ENCODE results near the gene RAB1A.

The RAB1A gene

DNA sequence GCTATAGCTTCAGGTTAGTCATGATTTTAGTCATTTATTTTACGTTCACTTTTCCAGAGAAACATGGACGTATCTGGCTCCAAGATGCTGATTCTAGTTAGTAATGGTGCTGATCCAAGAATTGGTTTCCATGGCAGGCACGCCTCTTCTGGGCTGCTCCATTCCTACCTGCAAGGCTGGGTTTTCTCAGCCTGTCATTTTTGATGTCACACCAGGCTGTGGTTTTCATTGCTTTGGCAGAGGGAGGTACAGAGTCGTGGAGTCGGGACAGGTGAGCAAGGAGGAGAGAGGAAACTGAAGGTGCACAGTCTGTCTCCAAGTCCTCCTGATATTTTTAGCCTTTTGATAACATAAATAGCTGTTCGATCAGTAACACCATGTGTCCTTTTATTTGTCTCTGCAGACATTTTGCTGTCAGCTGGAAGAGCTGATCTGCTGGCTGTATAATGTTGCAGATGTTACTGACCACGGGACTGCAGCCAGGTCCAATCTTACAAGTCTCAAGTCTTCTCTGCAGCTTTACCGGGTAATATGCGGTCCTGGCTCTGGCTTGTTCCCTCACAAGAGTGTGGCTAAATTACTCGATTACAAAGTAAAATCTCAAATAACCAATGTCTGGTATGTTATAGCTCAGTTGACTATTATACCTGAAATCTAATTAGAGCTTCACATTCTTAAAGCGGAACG, 55.9 kb downstream of the RAB1A start:
- Histone ChIP-seq H3K9me3 (ENCODE audit: control insufficient read depth, insufficient read depth, low read length) (no peaks in the 10 kb centered on the region), H3K4me3 (ENCODE audit: low read length) (no peak overlapping the region), H3K4me1 (ENCODE audit: control insufficient read depth, insufficient read depth, low read length) (peaks cover 8% of the 10 kb centered on the region), H3K27ac (ENCODE audit: low read length) (no peak overlapping the region), H3K27me3 (ENCODE audit: control insufficient read depth, insufficient read depth, low read length) (no peaks in the 10 kb centered on the region), H3K36me3 (ENCODE audit: control insufficient read depth, insufficient read depth, low read length) (peaks cover 32% of the 10 kb centered on the region; the same call in 1 of the 2 replicates)
- DNase-seq (ENCODE audit: low read depth, low spot score) = no peak
- no CpG with 5 or more reads among the region's 12 CpGs for WGBS (ENCODE audit: insufficient coverage, insufficient read length)

DNA sequence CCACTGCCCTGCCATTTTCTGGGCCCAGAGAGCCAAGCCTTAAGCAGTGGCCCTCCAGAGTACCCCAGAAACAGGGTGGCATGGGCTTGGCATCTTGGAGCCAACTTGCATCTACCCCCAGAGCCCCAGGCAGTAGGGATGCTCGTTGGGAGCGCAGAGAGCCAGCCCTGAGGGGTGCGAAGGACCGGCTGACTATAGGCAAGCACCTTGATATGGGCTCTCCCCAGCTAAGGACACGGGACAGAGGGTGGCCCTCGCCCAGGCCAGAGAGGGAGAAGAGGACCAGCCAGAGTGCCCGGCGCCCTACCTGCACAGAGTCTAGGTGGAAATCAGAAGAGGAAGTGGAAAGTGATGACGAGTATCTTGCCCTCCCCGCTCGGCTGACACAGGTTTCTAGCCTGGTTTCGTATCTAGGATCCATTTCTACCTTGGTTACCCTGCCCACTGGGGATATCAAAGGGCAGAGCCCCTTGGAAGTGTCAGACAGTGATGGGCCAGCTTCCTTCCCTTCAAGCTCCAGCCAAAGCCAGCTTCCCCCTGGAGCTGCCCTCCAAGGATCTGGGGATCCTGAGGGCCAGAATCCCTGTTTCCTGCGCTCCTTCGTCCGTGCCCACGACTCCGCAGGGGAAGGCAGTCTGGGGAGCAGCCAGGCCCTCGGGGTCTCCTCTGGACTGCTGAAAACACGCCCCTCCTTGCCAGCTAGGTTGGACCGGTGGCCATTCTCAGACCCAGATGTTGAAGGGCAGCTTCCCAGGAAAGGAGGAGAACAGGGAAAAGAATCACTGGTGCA, 57.5 kb downstream of the RAB1A start:
- Histone ChIP-seq H3K27me3 (ENCODE audit: control insufficient read depth, insufficient read depth, low read length) (no peaks in the 10 kb centered on the region), H3K27ac (ENCODE audit: low read length) (no peak overlapping the region), H3K9me3 (ENCODE audit: control insufficient read depth, insufficient read depth, low read length) (no peaks in the 10 kb centered on the region), H3K4me3 (ENCODE audit: low read length) (no peak overlapping the region), H3K4me1 (ENCODE audit: control insufficient read depth, insufficient read depth, low read length) (peaks cover 3% of the 10 kb centered on the region; the same call in 1 of the 2 replicates), H3K36me3 (ENCODE audit: control insufficient read depth, insufficient read depth, low read length) (peaks cover 30% of the 10 kb centered on the region; the same call in 1 of the 2 replicates)
- DNase-seq (ENCODE audit: low read depth, low spot score) = no peak
- WGBS (ENCODE audit: insufficient coverage, insufficient read length) = no CpG with 5 or more reads among the region's 20 CpGs

DNA sequence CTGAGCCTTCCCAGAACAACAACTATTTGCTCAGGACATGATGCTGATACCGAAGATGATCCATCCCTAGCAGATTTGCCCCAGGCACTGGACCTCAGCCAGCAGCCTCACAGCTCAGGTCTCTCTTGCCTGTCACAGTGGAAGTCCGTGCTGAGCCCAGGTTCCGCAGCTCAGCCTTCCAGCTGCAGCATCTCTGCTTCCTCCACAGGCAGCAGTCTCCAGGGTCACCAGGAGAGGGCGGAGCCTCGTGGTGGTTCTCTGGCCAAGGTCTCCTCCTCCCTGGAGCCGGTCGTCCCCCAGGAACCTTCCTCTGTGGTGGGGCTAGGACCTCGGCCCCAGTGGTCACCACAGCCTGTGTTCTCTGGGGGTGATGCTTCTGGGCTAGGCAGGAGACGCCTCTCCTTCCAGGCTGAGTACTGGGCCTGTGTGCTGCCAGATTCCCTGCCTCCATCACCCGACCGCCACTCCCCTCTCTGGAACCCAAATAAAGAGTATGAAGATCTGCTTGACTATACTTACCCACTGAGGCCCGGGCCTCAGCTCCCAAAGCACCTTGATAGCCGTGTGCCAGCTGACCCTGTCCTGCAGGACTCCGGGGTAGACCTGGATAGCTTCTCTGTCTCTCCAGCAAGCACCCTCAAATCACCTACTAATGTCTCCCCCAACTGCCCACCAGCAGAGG, 58.3 kb downstream of the RAB1A start:
- Histone ChIP-seq H3K4me1 (ENCODE audit: control insufficient read depth, insufficient read depth, low read length) (peaks cover 3% of the 10 kb centered on the region; the same call in 1 of the 2 replicates), H3K4me3 (ENCODE audit: low read length) (no peak overlapping the region), H3K36me3 (ENCODE audit: control insufficient read depth, insufficient read depth, low read length) (peaks cover 30% of the 10 kb centered on the region; the same call in 1 of the 2 replicates), H3K27me3 (ENCODE audit: control insufficient read depth, insufficient read depth, low read length) (no peaks in the 10 kb centered on the region), H3K27ac (ENCODE audit: low read length) (no peak overlapping the region), H3K9me3 (ENCODE audit: control insufficient read depth, insufficient read depth, low read length) (no peaks in the 10 kb centered on the region)
- WGBS (ENCODE audit: insufficient coverage, insufficient read length) = no CpG with 5 or more reads among the region's 14 CpGs
- no peak for DNase-seq (ENCODE audit: low read depth, low spot score)

DNA sequence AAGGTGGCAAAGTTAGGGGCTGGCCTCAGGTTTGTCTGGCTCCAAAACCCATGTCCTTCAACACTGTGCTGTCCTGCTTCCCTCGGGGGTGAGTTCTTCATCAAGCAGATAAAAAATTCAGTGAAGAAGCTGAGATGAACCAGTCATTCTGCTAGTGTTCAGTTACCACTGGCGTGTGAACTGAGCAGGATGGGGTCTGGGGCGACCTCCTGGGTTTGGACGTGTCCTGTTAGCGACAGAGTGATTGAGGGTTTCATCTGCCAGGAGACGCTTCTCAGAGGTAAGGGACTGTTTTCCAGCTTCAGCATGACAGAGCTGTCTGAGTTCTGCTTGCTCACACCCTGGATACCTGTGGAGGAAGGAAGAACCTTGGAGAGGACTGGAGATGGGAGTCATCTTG, 59.0 kb downstream of the RAB1A start:
- Histone ChIP-seq H3K27me3 (ENCODE audit: control insufficient read depth, insufficient read depth, low read length) (no peaks in the 10 kb centered on the region), H3K27ac (ENCODE audit: low read length) (no peak overlapping the region), H3K4me3 (ENCODE audit: low read length) (no peak overlapping the region), H3K9me3 (ENCODE audit: control insufficient read depth, insufficient read depth, low read length) (no peaks in the 10 kb centered on the region), H3K36me3 (ENCODE audit: control insufficient read depth, insufficient read depth, low read length) (peaks cover 30% of the 10 kb centered on the region; the same call in 1 of the 2 replicates), H3K4me1 (ENCODE audit: control insufficient read depth, insufficient read depth, low read length) (no peaks in the 10 kb centered on the region)
- no CpG with 5 or more reads among the region's 6 CpGs for WGBS (ENCODE audit: insufficient coverage, insufficient read length)
- DNase-seq (ENCODE audit: low read depth, low spot score) = no peak

DNA sequence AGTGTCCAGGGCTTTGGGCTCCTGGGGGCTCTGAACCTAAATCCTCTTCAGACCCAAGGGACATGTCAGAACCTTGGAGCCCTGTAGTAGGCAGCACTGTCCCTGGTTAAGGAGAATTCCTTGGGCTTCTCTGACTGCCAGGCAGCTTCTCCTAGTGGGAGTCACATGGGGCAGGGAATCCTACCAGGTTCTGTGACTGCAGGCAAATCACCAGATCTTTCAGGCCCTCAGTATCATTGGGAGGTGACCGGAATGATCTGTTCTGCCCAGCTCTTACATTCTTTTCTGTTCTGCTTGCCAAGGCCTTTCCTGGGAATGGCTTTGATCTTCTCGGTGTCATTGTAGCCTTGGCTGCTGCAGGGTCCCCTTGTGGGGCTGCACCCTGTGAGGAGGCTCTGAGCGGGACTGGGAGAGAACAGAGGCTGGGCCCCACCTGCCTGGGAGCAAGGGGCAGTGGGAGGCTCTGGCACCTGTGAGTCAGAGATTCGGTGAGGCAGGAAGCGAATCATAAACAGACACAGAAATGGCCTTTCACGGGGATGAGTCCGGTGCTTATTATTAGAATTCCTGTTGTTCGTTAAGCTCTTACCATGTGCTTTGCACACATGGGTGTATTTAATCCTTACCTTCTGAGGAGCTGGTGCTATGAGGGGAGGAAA, 59.6 kb downstream of the RAB1A start:
- no peak for DNase-seq (ENCODE audit: low read depth, low spot score)
- H3K4me3 ChIP-seq (ENCODE audit: low read length) = no peak overlapping the region
- H3K36me3 ChIP-seq (ENCODE audit: control insufficient read depth, insufficient read depth, low read length) = peaks cover 30% of the 10 kb centered on the region; the same call in 1 of the 2 replicates
- H3K4me1 ChIP-seq (ENCODE audit: control insufficient read depth, insufficient read depth, low read length) = no peaks in the 10 kb centered on the region
- H3K9me3 ChIP-seq (ENCODE audit: control insufficient read depth, insufficient read depth, low read length) = no peaks in the 10 kb centered on the region
- no peak overlapping the region for H3K27ac ChIP-seq (ENCODE audit: low read length)
- H3K27me3 ChIP-seq (ENCODE audit: control insufficient read depth, insufficient read depth, low read length) = no peaks in the 10 kb centered on the region
- WGBS (ENCODE audit: insufficient coverage, insufficient read length) = no CpG with 5 or more reads among the region's 8 CpGs

DNA sequence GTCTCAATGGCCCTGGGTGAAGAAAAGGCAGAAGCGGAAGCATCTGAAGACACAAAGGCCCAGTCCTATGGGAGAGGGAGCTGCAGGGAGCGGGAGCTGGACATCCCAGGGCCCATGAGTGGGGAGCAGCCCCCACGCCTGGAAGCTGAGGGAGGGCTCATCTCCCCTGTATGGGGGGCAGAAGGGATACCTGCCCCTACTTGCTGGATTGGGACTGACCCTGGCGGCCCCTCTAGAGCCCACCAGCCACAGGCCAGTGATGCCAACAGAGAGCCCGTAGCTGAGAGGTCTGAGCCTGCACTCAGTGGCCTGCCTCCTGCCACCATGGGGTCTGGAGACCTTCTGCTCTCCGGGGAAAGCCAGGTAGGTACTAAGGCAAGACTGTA, 60.5 kb downstream of the RAB1A start:
- Histone ChIP-seq H3K36me3 (ENCODE audit: control insufficient read depth, insufficient read depth, low read length) (peaks cover 30% of the 10 kb centered on the region; the same call in 1 of the 2 replicates), H3K4me1 (ENCODE audit: control insufficient read depth, insufficient read depth, low read length) (no peaks in the 10 kb centered on the region), H3K4me3 (ENCODE audit: low read length) (no peak overlapping the region), H3K27me3 (ENCODE audit: control insufficient read depth, insufficient read depth, low read length) (no peaks in the 10 kb centered on the region), H3K9me3 (ENCODE audit: control insufficient read depth, insufficient read depth, low read length) (no peaks in the 10 kb centered on the region), H3K27ac (ENCODE audit: low read length) (no peak overlapping the region)
- no peak for DNase-seq (ENCODE audit: low read depth, low spot score)
- no CpG with 5 or more reads among the region's 6 CpGs for WGBS (ENCODE audit: insufficient coverage, insufficient read length)

DNA sequence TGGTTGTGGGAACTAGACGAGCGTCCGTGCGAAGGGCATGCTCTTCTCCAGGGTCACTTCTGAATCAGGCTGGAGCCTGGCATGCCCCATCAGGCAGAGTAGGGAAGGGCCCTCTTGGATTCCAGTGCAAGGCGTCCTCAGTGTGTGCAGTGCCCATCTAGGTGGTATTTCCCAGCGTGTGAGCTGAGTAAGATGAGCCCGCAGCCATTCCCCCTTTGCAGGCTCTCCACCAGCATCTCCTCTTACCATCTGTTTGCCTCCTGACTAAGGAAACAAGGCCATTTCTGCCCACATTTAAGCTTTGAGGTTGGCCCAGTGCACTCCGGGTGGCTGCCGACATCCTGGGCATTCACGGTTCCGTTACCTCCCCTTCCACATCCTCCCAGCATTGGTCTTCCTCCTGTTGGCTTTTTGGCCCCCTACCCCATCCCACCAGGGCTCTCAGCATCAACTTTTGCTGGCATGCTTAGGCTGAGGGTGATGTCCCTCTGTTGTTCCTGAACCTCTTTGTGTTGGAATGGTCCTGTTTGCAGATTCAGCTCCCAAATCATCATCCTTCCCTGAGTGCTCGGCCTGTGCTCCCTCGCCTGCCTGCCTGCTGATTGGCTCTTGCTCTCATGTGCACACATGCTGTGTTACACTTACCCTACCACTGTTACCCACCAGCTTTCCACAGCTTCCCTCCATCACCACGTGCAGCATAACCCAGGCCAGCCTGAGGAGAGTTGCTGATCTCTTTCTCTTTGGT, 61.9 kb downstream of the RAB1A start:
- Histone ChIP-seq H3K27me3 (ENCODE audit: control insufficient read depth, insufficient read depth, low read length) (no peaks in the 10 kb centered on the region), H3K36me3 (ENCODE audit: control insufficient read depth, insufficient read depth, low read length) (peaks cover 21% of the 10 kb centered on the region; the same call in 1 of the 2 replicates), H3K27ac (ENCODE audit: low read length) (no peak overlapping the region), H3K9me3 (ENCODE audit: control insufficient read depth, insufficient read depth, low read length) (no peaks in the 10 kb centered on the region), H3K4me1 (ENCODE audit: control insufficient read depth, insufficient read depth, low read length) (no peaks in the 10 kb centered on the region), H3K4me3 (ENCODE audit: low read length) (no peak overlapping the region)
- DNase-seq (ENCODE audit: low read depth, low spot score) = no peak
- WGBS (ENCODE audit: insufficient coverage, insufficient read length) = no CpG with 5 or more reads among the region's 14 CpGs

DNA sequence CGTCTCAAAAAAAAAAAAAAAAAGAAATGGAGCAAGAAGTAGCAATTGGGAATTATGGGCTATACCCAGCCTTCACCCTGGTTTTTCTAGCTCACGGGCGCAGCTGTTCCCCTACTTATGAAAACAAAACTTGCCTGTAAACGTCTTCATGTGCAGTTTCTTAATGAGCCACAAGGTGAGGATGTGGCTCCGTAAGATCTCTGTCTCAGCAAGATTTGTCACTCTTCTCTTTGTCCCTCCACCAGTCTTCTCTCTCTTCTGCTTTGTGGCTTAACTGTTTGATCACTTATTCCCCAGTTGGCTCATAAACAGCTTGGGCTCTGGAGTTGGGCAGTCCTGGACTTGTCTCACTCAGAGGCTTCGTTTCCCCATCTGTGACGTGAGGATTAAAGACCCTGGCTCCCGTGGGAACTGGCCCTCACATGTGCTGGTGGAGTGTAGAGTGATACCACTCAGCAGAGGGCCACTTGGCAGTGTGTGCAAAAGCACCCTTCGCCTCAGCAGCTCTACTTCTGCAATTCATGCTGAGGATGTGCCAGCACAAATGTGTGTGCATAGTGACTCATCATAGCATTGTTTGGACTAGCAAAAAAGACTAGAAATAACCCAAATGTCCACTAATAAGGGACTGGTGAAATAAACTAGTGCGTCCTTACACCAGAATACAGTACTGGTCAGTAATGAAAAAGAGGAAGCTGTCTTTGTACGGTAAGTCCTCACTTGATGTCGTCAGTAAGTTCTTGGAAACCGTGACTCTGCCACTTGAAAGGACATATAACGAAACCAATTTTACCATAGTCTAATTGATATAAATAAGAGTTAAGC, 65.0 kb downstream of the RAB1A start:
- Histone ChIP-seq H3K4me3 (ENCODE audit: low read length) (no peak overlapping the region), H3K9me3 (ENCODE audit: control insufficient read depth, insufficient read depth, low read length) (no peaks in the 10 kb centered on the region), H3K27me3 (ENCODE audit: control insufficient read depth, insufficient read depth, low read length) (no peaks in the 10 kb centered on the region), H3K36me3 (ENCODE audit: control insufficient read depth, insufficient read depth, low read length) (no peaks in the 10 kb centered on the region), H3K27ac (ENCODE audit: low read length) (no peak overlapping the region), H3K4me1 (ENCODE audit: control insufficient read depth, insufficient read depth, low read length) (no peaks in the 10 kb centered on the region)
- DNase-seq (ENCODE audit: low read depth, low spot score) = no peak
- WGBS (ENCODE audit: insufficient coverage, insufficient read length) = no CpG with 5 or more reads among the region's 14 CpGs
